OCI-LY7 (cell line): ENCODE measurements around the gene NPLOC4. TPM values are rescaled to one million over a fixed set of nuclear protein-coding genes. Genes with fewer than 3 reads are reported as not detected.
A peak's percentile ranks its signal among the peaks of the same experiment; 100 is the strongest.

Experiments used
- Bru-seq: library from RNA; stranded (reverse); fragments of 400-500 nt; gene quantifications from one replicate; lab custom pipeline; 2021; lab: Mats Ljungman, UMichigan
- BruChase-seq, 2 experiments: library from RNA; stranded (reverse); fragments of 400-500 nt; gene quantifications; one replicate each; lab custom pipeline; 2021; lab: Mats Ljungman, UMichigan
- BruUV-seq: library from RNA; stranded (reverse); fragments of 400-500 nt; replicated peaks from 2 replicates; lab custom pipeline; 2021; lab: Mats Ljungman, UMichigan
- CTCF ChIA-PET: fragments of 300-600 bp; sonication (Branson Sonifier 250); formaldehyde crosslinking; loops from one replicate; lab custom pipeline; 2022; ENCODE audit warnings: antibody characterized with exemption; ENCODE audit not compliant: unreplicated experiment; lab: Charles Lee
- POLR2A ChIA-PET: fragments of 300-600 bp; sonication (Branson Sonifier 250); formaldehyde crosslinking; loops from one replicate; lab custom pipeline; 2022; ENCODE audit warnings: antibody characterized with exemption; lab: Charles Lee
- DNase-seq: peaks from one replicate; pipeline ENCODE4 v3.0.0-alpha.2; 2015; ENCODE audit warnings: low spot score
- H2AFZ ChIP-seq: fragments of 200-600 bp; sonication (generic), shearing (Covaris generic); 2 replicates; pipeline ENCODE4 v1.6.1; 2014; ENCODE audit warnings: mild to moderate bottlenecking, antibody characterized with exemption, low read length, moderate library complexity
- H3K27ac ChIP-seq: fragments of 200-600 bp; sonication (generic); 2 replicates; pipeline ENCODE4 v1.5.1; 2014; ENCODE audit warnings: mixed run types, low read depth, mild to moderate bottlenecking, moderate library complexity, low read length, inconsistent platforms; ENCODE audit not compliant: poor library complexity, severe bottlenecking
- H3K36me3 ChIP-seq: fragments of 200-600 bp; sonication (generic); 2 replicates; pipeline ENCODE4 v1.6.1; 2014; ENCODE audit warnings: mild to moderate bottlenecking, antibody characterized with exemption, low read length, moderate library complexity, mixed read lengths; ENCODE audit not compliant: insufficient read depth
- H3K4me1 ChIP-seq: fragments of 200-600 bp; sonication (generic); 2 replicates; pipeline ENCODE4 v1.5.1; 2014; ENCODE audit warnings: mild to moderate bottlenecking, low read length; ENCODE audit not compliant: insufficient read depth, poor library complexity, severe bottlenecking
- H3K4me2 ChIP-seq: fragments of 200-600 bp; sonication (generic); 2 replicates; pipeline ENCODE4 v1.6.1; 2014; ENCODE audit warnings: mild to moderate bottlenecking, low read length
- H3K4me3 ChIP-seq: fragments of 200-600 bp; sonication (generic); 2 replicates; pipeline ENCODE4 v1.5.1; 2014; ENCODE audit warnings: mild to moderate bottlenecking, low read depth, low read length; ENCODE audit not compliant: poor library complexity, severe bottlenecking
- H3K79me2 ChIP-seq: fragments of 200-600 bp; sonication (generic); 2 replicates; pipeline ENCODE4 v1.6.1; 2016; ENCODE audit warnings: low read depth, mild to moderate bottlenecking, low read length, moderate library complexity, mixed read lengths; ENCODE audit not compliant: insufficient read depth
- H3K9me2 ChIP-seq: fragments of 200-600 bp; sonication (generic); 2 replicates; pipeline ENCODE4 v1.6.1; 2016; ENCODE audit warnings: mild to moderate bottlenecking, low read length, mixed read lengths; ENCODE audit not compliant: insufficient read depth
- H3K9me3 ChIP-seq: fragments of 200-600 bp; sonication (generic); 2 replicates; pipeline ENCODE4 v1.6.1; 2014; ENCODE audit warnings: mild to moderate bottlenecking, mixed run types, low read length, mixed read lengths
- H4K20me1 ChIP-seq: fragments of 200-600 bp; sonication (generic); 2 replicates; pipeline ENCODE4 v1.6.1; 2014; ENCODE audit warnings: mild to moderate bottlenecking, antibody characterized with exemption, low read length, moderate library complexity, mixed read lengths; ENCODE audit not compliant: insufficient read depth
- CTCF ChIP-seq: fragments of 200-600 bp; sonication (generic); conservative IDR thresholded peaks from 2 replicates; pipeline ENCODE4 v1.5.1; 2014; ENCODE audit warnings: mild to moderate bottlenecking, antibody characterized with exemption, low read length, moderate library complexity, mixed read lengths
- EZH2phosphoT487 ChIP-seq: fragments of 200-600 bp; sonication (generic); IDR thresholded peaks from 2 replicates; pipeline ENCODE4 v1.6.1; 2018; ENCODE audit warnings: low read depth, borderline replicate concordance, mild to moderate bottlenecking, mixed run types, antibody characterized with exemption, low read length, moderate library complexity, mixed read lengths
- intact Hi-C: fragments of 100-400 bp; cut with micrococcal nuclease; formaldehyde crosslinking; loops from one replicate; pipeline ENCODE4 v1.10.0; 2022; ENCODE audit not compliant: unreplicated experiment
- long read RNA-seq: library from polyadenylated mRNA; stranded (forward); transcript quantifications from one replicate; pipeline ENCODE4 v2.0.0, GENCODE V29; 2022
- total RNA-seq, 2 experiments: library from RNA; depleted of rRNA in 1 of 2; stranded (reverse); fragments of >200 nt in 1 of 2; shearing (Covaris generic) in 1 of 2; gene quantifications; 2 replicates each; pipeline ENCODE4 v1.2.3, GENCODE V29; 2014 to 2022

The NPLOC4 gene
- total RNA-seq (2014; rRNA removed; shearing (Covaris generic)) (59.4 and 69.6 TPM in 2 replicates), total RNA-seq (2022) (118 and 119 TPM in 2 replicates), Bru-seq, nascent RNA (percentile 81 among the genes with signal in this experiment), BruChase-seq, experiment 1, labeled RNA remaining after a 6-hour chase (percentile 87 among the genes with signal in this experiment), BruChase-seq, experiment 2, labeled RNA remaining after a 2-hour chase (percentile 87 among the genes with signal in this experiment)
- long read RNA-seq, full-length matches to known transcripts, result 168 of 253 reads
- long read RNA-seq, partial matches to known transcripts, result 13 of 253 reads
- long read RNA-seq, other reads (novel, unspliced or antisense), result 72 of 253 reads

GRCh38 chr17:81636505-81637288, at the start of gene NPLOC4, which contains the start of gene TSPAN10:
TSS of gene NPLOC4 (minus strand) at chr17:81637112. CDS start at chr17:81636930, 182 bp downstream.
TSS of gene TSPAN10 (plus strand) at chr17:81637196. CDS start at chr17:81642413, 5,217 bp downstream.
- H4K20me1 ChIP-seq, result peaks cover 13% of the 10 kb centered on the region; the same call in 1 of the 2 replicates
- peak; percentile 93 for DNase-seq
- no TSS peak for BruUV-seq
- intact Hi-C loops, result loop anchor here (1.0 to 5.0 kb wide), 2 partner anchors 30 to 84 kb away; partner anchors contain the start of genes CCDC137, FAAP100 and OXLD1
- ChIA-PET CTCF (interaction anchor here (0.6 kb wide), 1 partner anchor 465 kb away, joined by 3 read pairs; no protein-coding TSS in a partner anchor), POLR2A (no interaction called here)
- H3K36me3 ChIP-seq, result peaks cover 27% of the 10 kb centered on the region
- H3K79me2 ChIP-seq, result peaks cover 49% of the 10 kb centered on the region
- TF ChIP-seq CTCF (no peak), EZH2phosphoT487 (no peak)
- peak within 1 kb of the TSS; percentile 14 for H3K27ac ChIP-seq
- H3K4me2 ChIP-seq, result peak within 1 kb of the TSS; percentile 87
- peak within 1 kb of the TSS; percentile 98 for H2AFZ ChIP-seq
- H3K4me1 ChIP-seq, result peaks cover 15% of the 10 kb centered on the region
- no peaks in the 10 kb centered on the region for H3K9me2 ChIP-seq
- peak within 1 kb of the TSS; percentile 84 for H3K4me3 ChIP-seq
- no peaks in the 10 kb centered on the region for H3K9me3 ChIP-seq

DNA sequence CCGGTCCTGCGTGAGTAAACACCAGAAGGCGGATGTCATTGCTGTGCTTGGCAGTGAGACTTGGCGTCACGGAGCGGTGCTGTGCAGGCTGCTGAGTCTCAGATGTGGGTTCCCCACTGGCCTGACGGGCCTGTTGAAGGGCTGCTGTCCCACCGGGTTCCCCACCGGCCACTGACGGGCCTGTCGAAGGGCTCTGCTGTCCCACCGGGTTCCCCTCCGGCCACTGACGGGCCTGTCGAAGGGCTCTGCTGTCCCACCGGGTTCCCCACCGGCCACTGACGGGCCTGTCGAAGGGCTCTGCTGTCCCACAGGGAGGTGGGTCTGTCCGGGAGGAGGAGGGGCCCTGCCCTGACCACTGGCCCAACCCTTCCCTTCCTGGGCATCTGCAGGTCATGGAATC, 49.7 kb upstream of the NPLOC4 start:
- Histone ChIP-seq H3K79me2 (peaks cover 43% of the 10 kb centered on the region), H2AFZ (no peak overlapping the region), H3K9me2 (no peaks in the 10 kb centered on the region), H3K27ac (no peak overlapping the region), H4K20me1 (peaks cover 5% of the 10 kb centered on the region; the same call in 1 of the 2 replicates), H3K36me3 (peaks cover 65% of the 10 kb centered on the region), H3K9me3 (no peaks in the 10 kb centered on the region), H3K4me1 (peaks cover 23% of the 10 kb centered on the region), H3K4me2 (no peak overlapping the region), H3K4me3 (no peak overlapping the region)
- no peak for TF ChIP-seq EZH2phosphoT487
- TF ChIP-seq CTCF, result no peak
- ChIA-PET CTCF (no interaction called here), POLR2A (no interaction called here)
- intact Hi-C loops, result no loop called here
- no TSS peak for BruUV-seq
- no peak for DNase-seq
